Mucosa of descending colon (tissue), 3 donors: ENCODE measurements around the gene OR1C1. TPM values are rescaled to one million over a fixed set of nuclear protein-coding genes. Genes with fewer than 3 reads are reported as not detected.
"Not testable (repeated sequence)": the region's sequence is repeated elsewhere in the genome, so short reads cannot be mapped to it uniquely, and the experiment has no call there.

Experiments
- ATAC-seq: fragments of 200-7000 bp; cut with Tn5 transposase; one replicate; pipeline ENCODE4 v1.9.1; 2020; ENCODE audit warnings: mild to moderate bottlenecking, moderate library complexity
- DNase-seq, 3 donors: peaks; one replicate each; pipeline ENCODE4 v3.0.0-alpha.2; 2020
- H3K36me3 ChIP-seq: fragments of 200-600 bp; one replicate; pipeline ENCODE4 v1.8.0; 2021; ENCODE audit warnings: low read depth, mild to moderate bottlenecking
- H3K4me1 ChIP-seq: fragments of 200-600 bp; one replicate; pipeline ENCODE4 v1.8.0; 2021; ENCODE audit warnings: low read depth, mild to moderate bottlenecking
- H3K4me3 ChIP-seq: fragments of 200-600 bp; one replicate; pipeline ENCODE4 v1.8.0; 2021; ENCODE audit warnings: mild to moderate bottlenecking
- H3K9me3 ChIP-seq: fragments of 200-600 bp; one replicate; pipeline ENCODE4 v1.8.0; 2021; ENCODE audit warnings: mild to moderate bottlenecking
- intact Hi-C, 2 donors: fragments of 100-400 bp; cut with DNase I in 1 of 2; cut with micrococcal nuclease in 1 of 2; formaldehyde crosslinking; loops; one replicate each; pipeline versions ENCODE4 v1.11.0 to v1.11.1; 2022; cut with DNase I, micrococcal nuclease
- total RNA-seq, 3 donors: library from RNA; stranded (reverse); fragmentation: NEBNext Ultra II Directional in 2 of 3; extraction: Animal tissue kit (Norgen Biotek cat#: 25700) in 2 of 3; gene quantifications; one replicate each; pipeline versions ENCODE4 v1.2.1 to v1.2.4, GENCODE V29; 2021 to 2023
- TF ChIP-seq, protein P1 (sequence below): fragments of 200-600 bp; IDR thresholded peaks from one replicate; pipeline ENCODE4 v1.8.0; 2022; ENCODE audit warnings: antibody characterized with exemption, mild to moderate bottlenecking
- donor health status: DM: no; HTN: no; CAD: no; lungs with moderate emphysema.
- donor health status: DM: no; HTN: no; CAD: no.
- donor health status: DM: no; HTN: yes; CAD: no.

Gene OR1C1
- total RNA-seq, 3 donors from 2014 or later = not detected

DNA sequence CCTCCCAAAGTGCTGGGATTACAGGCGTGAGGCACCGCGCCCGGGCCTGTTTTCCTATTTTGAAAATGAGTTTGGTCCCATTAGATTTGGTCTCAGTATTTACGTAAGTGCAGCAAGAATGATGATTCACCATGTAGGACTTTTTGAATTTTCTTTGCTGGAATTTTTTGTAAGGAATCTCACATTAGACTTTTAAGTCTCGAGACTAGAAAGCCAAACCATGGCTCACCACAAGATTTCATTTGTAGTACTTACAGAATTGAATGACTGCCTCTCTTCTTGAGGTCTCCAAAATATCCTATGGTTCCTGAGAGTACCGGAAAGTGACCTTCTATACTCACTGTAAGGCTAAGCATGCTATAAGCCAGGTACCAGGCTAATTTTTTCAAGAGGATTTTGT, 12.7 kb downstream of the OR1C1 start:
- intact Hi-C loops = no loop called here
- ATAC-seq (no peak), DNase-seq (no peak)
- Histone ChIP-seq H3K9me3 (peaks cover 8% of the 10 kb centered on the region), H3K4me1 (no peaks in the 10 kb centered on the region), H3K4me3 (no peak overlapping the region), H3K36me3 (no peaks in the 10 kb centered on the region)
- TF ChIP-seq, protein P1, sequence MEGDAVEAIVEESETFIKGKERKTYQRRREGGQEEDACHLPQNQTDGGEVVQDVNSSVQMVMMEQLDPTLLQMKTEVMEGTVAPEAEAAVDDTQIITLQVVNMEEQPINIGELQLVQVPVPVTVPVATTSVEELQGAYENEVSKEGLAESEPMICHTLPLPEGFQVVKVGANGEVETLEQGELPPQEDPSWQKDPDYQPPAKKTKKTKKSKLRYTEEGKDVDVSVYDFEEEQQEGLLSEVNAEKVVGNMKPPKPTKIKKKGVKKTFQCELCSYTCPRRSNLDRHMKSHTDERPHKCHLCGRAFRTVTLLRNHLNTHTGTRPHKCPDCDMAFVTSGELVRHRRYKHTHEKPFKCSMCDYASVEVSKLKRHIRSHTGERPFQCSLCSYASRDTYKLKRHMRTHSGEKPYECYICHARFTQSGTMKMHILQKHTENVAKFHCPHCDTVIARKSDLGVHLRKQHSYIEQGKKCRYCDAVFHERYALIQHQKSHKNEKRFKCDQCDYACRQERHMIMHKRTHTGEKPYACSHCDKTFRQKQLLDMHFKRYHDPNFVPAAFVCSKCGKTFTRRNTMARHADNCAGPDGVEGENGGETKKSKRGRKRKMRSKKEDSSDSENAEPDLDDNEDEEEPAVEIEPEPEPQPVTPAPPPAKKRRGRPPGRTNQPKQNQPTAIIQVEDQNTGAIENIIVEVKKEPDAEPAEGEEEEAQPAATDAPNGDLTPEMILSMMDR = no peak

DNA sequence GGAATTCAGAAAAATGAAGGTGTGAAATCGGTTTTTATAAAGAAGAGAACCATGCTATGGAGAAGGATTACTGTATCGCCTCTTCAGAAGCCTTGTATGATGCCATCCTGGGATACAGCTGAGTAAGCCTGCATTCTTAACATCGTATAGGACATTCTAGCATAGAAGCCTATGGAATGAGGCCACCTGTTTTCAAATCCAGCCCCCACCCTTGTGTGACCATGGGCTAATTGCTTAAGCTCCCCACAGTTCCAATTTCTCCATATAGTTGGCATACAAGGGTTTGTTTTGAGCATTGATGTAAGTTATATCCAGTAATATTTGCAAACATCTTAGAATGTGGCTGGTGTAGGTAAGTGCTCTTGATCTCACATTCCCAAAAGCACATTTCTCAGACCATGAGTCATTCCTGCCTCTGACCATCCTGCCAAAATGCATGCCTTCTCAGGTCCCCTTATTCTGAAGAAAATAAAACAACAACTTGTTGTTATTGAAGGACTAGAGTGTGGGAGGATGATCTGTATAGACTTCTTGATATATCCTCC, 13.9 kb downstream of the OR1C1 start:
- TF ChIP-seq, protein P1 = no peak
- ATAC-seq (no peak), DNase-seq (no peak)
- Histone ChIP-seq H3K4me3 (no peak overlapping the region), H3K9me3 (peaks cover 7% of the 10 kb centered on the region), H3K36me3 (no peaks in the 10 kb centered on the region), H3K4me1 (no peaks in the 10 kb centered on the region)
- intact Hi-C loops = no loop called here

DNA sequence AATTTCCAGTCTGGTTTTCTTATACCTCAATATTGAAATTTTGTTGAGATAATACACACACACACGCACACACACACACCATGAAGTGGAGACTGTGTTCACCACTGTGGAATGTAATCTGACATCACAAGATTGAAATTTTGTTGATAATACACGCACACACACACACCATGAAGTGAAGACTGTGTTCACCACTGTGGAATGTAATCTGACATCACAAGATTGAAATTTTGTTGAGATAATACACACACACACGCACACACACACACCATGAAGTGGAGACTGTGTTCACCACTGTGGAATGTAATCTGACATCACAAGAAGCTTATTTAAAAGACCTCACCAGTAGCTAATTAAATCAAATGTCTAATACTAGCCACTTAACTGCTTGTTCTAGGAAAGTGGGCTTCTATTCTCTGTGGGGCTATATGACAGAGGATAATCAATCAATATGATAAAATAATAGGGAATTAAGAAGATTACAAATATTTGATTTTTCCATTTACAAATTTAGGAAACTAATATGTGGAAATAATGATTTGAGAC, 18.1 kb downstream of the OR1C1 start:
- intact Hi-C loops, H3K4me3 ChIP-seq, H3K9me3 ChIP-seq, ATAC-seq, H3K36me3 ChIP-seq, DNase-seq, H3K4me1 ChIP-seq: not testable (repeated sequence)

DNA sequence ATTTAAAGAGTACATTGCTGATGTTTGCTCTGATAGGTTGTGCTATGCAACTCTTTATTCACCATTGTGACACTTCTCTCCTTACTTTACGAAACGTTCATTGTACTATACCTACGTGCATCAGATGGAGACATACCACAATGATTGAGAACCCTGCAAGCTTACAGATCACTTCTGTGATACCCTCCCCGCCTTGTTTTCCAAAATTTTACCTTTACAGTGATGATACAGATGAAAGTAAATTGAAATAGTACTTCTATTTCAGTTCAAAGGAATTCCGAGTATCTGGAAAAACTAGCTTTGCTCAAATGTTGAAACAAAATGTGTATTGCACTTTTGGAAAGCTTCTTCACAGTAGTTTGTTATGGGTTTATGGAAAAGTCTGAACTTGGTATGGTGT, 18.6 kb downstream of the OR1C1 start:
- Histone ChIP-seq H3K9me3 (no peaks in the 10 kb centered on the region), H3K36me3 (no peaks in the 10 kb centered on the region), H3K4me3 (no peak overlapping the region), H3K4me1 (no peaks in the 10 kb centered on the region)
- TF ChIP-seq, protein P1 = no peak
- DNase-seq = no peak
- intact Hi-C loops = no loop called here
- ATAC-seq = no peak

DNA sequence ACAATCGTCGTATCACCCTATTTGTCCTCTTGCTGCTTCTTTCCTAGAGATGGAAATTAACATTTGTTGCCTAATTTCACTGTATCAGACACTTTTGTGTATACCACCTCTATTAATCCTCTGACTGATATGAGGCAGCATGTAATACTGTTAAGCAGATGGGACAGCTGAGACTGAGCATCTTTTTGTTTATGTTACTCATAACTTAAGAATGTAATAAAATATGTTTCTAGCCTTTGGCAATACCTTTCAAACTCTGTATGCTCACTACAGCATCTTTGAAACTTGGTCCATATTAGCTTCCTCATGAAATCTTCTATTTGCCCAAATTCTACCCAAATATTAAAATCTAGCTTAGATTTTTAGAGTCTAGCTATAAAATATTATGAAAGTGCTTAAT, 19.6 kb downstream of the OR1C1 start:
- ATAC-seq = no peak
- intact Hi-C loops = no loop called here

DNA sequence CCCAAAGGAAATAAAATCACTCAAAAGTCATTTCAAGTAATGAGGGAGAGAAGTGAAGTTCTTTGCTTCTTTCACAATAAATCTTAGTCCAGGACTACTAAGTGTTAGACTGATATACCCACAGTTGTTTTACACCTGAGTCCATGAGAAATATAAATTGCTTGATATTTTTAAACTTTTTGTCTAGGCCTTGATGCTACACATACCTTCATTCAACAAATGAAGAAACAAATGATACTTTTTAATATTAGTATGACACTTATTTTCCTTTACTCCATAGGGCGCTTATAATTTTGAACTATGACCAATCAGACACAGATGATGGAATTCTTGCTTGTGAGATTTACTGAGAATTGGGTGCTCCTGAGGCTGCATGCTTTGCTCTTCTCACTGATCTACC, 22.0 kb downstream of the OR1C1 start, which contains the start of gene OR14K1:
Gene OR14K1 (plus strand): TSS at position 301 of the 400 bp plus-strand sequence. CDS start 0 bp downstream, at position 301.
- Histone ChIP-seq H3K4me1 (no peaks in the 10 kb centered on the region), H3K36me3 (no peaks in the 10 kb centered on the region), H3K9me3 (no peaks in the 10 kb centered on the region), H3K4me3 (no peak within 1 kb of the TSS)
- TF ChIP-seq, protein P1 = no peak
- ATAC-seq = no peak
- intact Hi-C loops = no loop called here
- no peak for DNase-seq

More for the DNA sequence above, 19.6 kb downstream of the OR1C1 start:
- Histone ChIP-seq H3K36me3 (no peaks in the 10 kb centered on the region), H3K4me3 (no peak overlapping the region), H3K4me1 (no peaks in the 10 kb centered on the region), H3K9me3 (no peaks in the 10 kb centered on the region)
- TF ChIP-seq, protein P1 = no peak
- no peak for DNase-seq
